Vagina (tissue), 2 donors: ENCODE data around the gene SLC39A2. TPM values are rescaled to one million over a fixed set of nuclear protein-coding genes. Genes with fewer than 3 reads are reported as not detected.

Source experiments
- DNase-seq, 2 donors: peaks; one replicate each; pipeline ENCODE4 v3.0.0-alpha.2; 2017; ENCODE audit errors: extremely low spot score in 2 of 2
- H3K27ac ChIP-seq: fragments of 200-600 bp; sonication (generic); one replicate; pipeline ENCODE4 v1.5.1; 2019
- H3K27me3 ChIP-seq: fragments of 200-600 bp; sonication (generic); one replicate; pipeline ENCODE4 v1.5.1; 2019
- H3K36me3 ChIP-seq, 2 donors: fragments of 200-600 bp; sonication (generic); one replicate each; pipeline ENCODE4 v1.5.1; 2017 to 2019
- H3K4me1 ChIP-seq: fragments of 200-600 bp; sonication (generic); one replicate; pipeline ENCODE4 v1.5.1; 2019
- H3K4me3 ChIP-seq, 2 donors: fragments of 200-600 bp; sonication (generic); 1 replicate in 1 of 2; 2 replicates in 1 of 2; pipeline ENCODE4 v1.5.1; 2016 to 2019
- H3K9me3 ChIP-seq: fragments of 200-600 bp; sonication (generic); one replicate; pipeline ENCODE4 v1.5.1; 2019
- CTCF ChIP-seq, 3 experiments: fragments of 450-650 bp in 2 of 3; fragments of 200-600 bp in 1 of 3; sonication (generic) in 1 of 3; IDR thresholded peaks; one replicate each; pipeline ENCODE4 v1.5.1; 2017 to 2019; ENCODE audit warnings: antibody characterized with exemption in 3 of 3, mild to moderate bottlenecking in 2 of 3, moderate library complexity in 2 of 3
- POLR2A ChIP-seq, 2 donors: fragments of 450-650 bp; IDR thresholded peaks; one replicate each; pipeline ENCODE4 v1.6.1; 2017; ENCODE audit warnings: antibody characterized with exemption in 2 of 2, mild to moderate bottlenecking in 2 of 2, moderate library complexity in 2 of 2
- POLR2AphosphoS5 ChIP-seq, 2 donors: sonication (generic); formaldehyde crosslinking; IDR thresholded peaks; one replicate each; pipeline ENCODE4 v1.9.0; 2017; ENCODE audit warnings: antibody characterized with exemption in 2 of 2, mild to moderate bottlenecking in 2 of 2, low read depth in 1 of 2; ENCODE audit not compliant: insufficient read depth in 1 of 2
- intact Hi-C: fragments of 100-400 bp; cut with DNase I; formaldehyde crosslinking; loops from one replicate; pipeline ENCODE4 v1.15.1; 2023
- total RNA-seq: library from RNA; depleted of rRNA; stranded (reverse); fragments of >200 nt; gene quantifications from one replicate; pipeline ENCODE4 v1.2.3, GENCODE V29; 2016

Gene SLC39A2
- total RNA-seq, 1 donor from 2014 or later = 5.4 TPM

DNA sequence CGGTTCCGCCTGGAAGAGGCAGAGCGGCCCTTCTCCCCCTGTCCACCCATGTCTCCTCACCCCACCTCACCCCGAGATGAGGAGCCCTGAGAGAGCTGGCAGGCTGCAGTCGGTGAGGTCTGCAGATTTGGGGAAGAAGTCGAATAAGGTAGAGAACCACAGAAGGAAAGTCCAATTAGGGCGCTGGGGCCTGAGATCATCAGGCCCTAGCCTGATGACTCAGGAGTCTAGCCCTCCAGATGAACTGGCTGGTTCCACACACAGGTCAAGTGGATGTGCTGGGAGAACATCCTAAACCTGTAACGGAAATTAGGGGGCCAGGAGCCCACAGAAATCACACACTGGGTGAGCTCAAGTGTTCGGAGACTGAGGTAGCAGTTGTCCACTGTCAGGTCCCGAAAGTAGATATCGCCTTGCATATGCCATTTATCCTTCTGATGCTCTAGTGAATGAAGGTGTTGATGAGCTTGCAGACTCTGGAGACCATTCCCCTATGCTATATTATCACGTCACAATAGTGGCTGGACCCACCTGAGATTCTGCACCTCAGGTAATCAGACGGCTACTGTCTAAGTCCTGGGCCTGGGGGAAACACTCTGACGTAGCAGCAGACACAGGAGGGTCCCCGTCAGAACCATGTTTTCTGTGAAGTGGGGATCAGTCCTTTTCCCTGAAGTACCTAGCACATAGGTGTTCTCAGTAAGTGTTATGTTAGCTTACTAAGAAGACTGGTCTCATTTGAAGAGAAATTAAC, 10.2 kb upstream of the SLC39A2 start:
- Histone ChIP-seq H3K27me3 (no peaks in the 10 kb centered on the region), H3K4me3 (peak overlapping the region; percentile 77 to 86), H3K36me3 (peaks cover 0 to 25% of the 10 kb centered on the region in 2 donors), H3K4me1 (peaks cover 46% of the 10 kb centered on the region), H3K9me3 (no peaks in the 10 kb centered on the region), H3K27ac (peak overlapping the region; percentile 87)
- intact Hi-C loops = no loop called here
- peak in 1 of 2 donors; percentile 52 for DNase-seq
- TF ChIP-seq POLR2AphosphoS5 (IDR thresholded peaks at IDR 0.05; ENCODE audit: insufficient read depth in 1 of 2, low read depth in 1 of 2) (no peak), CTCF (IDR thresholded peaks at IDR 0.05) (no peak), POLR2A (IDR thresholded peaks at IDR 0.05) (no peak)

DNA sequence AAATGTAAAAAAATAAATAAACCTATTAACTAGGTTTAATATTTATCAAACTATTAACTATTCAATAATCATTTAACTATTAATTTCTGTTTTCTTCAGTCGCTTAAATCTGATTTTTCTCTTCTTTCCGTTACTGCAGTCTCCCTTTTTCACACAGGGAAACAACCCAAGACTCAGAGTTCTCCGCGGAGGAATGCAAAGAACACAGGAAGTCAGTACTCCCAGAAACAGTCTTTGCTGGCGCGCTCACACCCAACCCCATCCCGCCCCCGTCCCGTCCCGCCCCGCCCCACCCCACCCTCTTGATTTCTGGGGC, 9.7 kb upstream of the SLC39A2 start:
- Histone ChIP-seq H3K36me3 (peaks cover 0 to 30% of the 10 kb centered on the region in 2 donors), H3K9me3 (no peaks in the 10 kb centered on the region), H3K27ac (peak overlapping the region; percentile 87), H3K27me3 (no peaks in the 10 kb centered on the region), H3K4me1 (peaks cover 46% of the 10 kb centered on the region), H3K4me3 (peak overlapping the region; percentile 77 to 86)
- no peak for DNase-seq
- intact Hi-C loops = no loop called here
- TF ChIP-seq POLR2A (IDR thresholded peaks at IDR 0.05) = no peak
- no peak for TF ChIP-seq POLR2AphosphoS5 (IDR thresholded peaks at IDR 0.05; ENCODE audit: insufficient read depth in 1 of 2, low read depth in 1 of 2)
- no peak for TF ChIP-seq CTCF (IDR thresholded peaks at IDR 0.05)

GRCh38 chr14:20989787-20990600, 9.1 kb upstream of the SLC39A2 start, which contains the start of gene METTL17:
METTL17 (plus strand) TSS chr14:20989980; CDS start chr14:20990003, 23 bp downstream.
- intact Hi-C loops = no loop called here
- H3K27ac ChIP-seq = peak within 1 kb of the TSS; percentile 87
- H3K27me3 ChIP-seq = no peaks in the 10 kb centered on the region
- peak within 1 kb of the TSS; percentile 77 to 86 for H3K4me3 ChIP-seq
- peaks cover 46% of the 10 kb centered on the region for H3K4me1 ChIP-seq
- peaks cover 0 to 35% of the 10 kb centered on the region in 2 donors for H3K36me3 ChIP-seq
- DNase-seq = peak in 1 of 2 donors; percentile 98
- TF ChIP-seq POLR2A (IDR thresholded peaks at IDR 0.05) = peak in 1 of 2 donors; percentile 44
- TF ChIP-seq POLR2AphosphoS5 (IDR thresholded peaks at IDR 0.05; ENCODE audit: insufficient read depth in 1 of 2, low read depth in 1 of 2) = peak; percentile 73 to 88
- TF ChIP-seq CTCF (IDR thresholded peaks at IDR 0.05) = no peak
- H3K9me3 ChIP-seq = no peaks in the 10 kb centered on the region

- Histone ChIP-seq H3K27me3 (no peaks in the 10 kb centered on the region), H3K27ac (no peak overlapping the region), H3K4me1 (peaks cover 33% of the 10 kb centered on the region), H3K36me3 (peaks cover 0 to 56% of the 10 kb centered on the region in 2 donors), H3K9me3 (no peaks in the 10 kb centered on the region), H3K4me3 (no peak overlapping the region)
- TF ChIP-seq CTCF (IDR thresholded peaks at IDR 0.05) (no peak), POLR2AphosphoS5 (IDR thresholded peaks at IDR 0.05; ENCODE audit: insufficient read depth in 1 of 2, low read depth in 1 of 2) (no peak), POLR2A (IDR thresholded peaks at IDR 0.05) (no peak)
- intact Hi-C loops = no loop called here
- DNase-seq = peak in 1 of 2 donors; percentile 74
Measured at GRCh38 chr14:20996521-20996920, 2.6 kb upstream of the SLC39A2 start.
